Adipocyte (in vitro differentiated cells): ENCODE measurements around the gene TSPAN13.

Experiments
- DNase-seq: peaks from one replicate; pipeline ENCODE4 v3.0.0-alpha.2; 2015; ENCODE audit warnings: low read depth
- H3K27me3 ChIP-seq: replicated peaks from 2 replicates; pipeline ENCODE4 v1.7.0; 2013; ENCODE audit warnings: mild to moderate bottlenecking, low read length, moderate library complexity; ENCODE audit not compliant: control insufficient read depth, insufficient read depth
- H3K36me3 ChIP-seq: 2 replicates; pipeline ENCODE4 v1.7.0; 2013; ENCODE audit warnings: low read length, mild to moderate bottlenecking, moderate library complexity; ENCODE audit not compliant: control insufficient read depth, insufficient read depth, severe bottlenecking
- H3K4me1 ChIP-seq: 2 replicates; pipeline ENCODE4 v1.7.0; 2013; ENCODE audit warnings: mild to moderate bottlenecking, low read length, moderate library complexity; ENCODE audit not compliant: control insufficient read depth, insufficient read depth
- H3K4me3 ChIP-seq: 2 replicates; pipeline ENCODE4 v1.7.0; 2013; ENCODE audit warnings: mild to moderate bottlenecking, low read length, moderate library complexity
- H3K9ac ChIP-seq: 2 replicates; pipeline ENCODE4 v1.7.0; 2013; ENCODE audit warnings: mild to moderate bottlenecking, low read length, moderate library complexity
- H3K9me3 ChIP-seq: 2 replicates; pipeline ENCODE4 v1.7.0; 2013; ENCODE audit warnings: mild to moderate bottlenecking, low read length, moderate library complexity; ENCODE audit not compliant: control insufficient read depth

TSPAN13 gene

GRCh38 chr7:16815001-16815400 lies 61.4 kb downstream of the TSPAN13 start:
- H3K27me3 ChIP-seq: no peaks in the 10 kb centered on the region
- no peak overlapping the region for H3K9ac ChIP-seq
- no peak overlapping the region for H3K4me3 ChIP-seq
- no peaks in the 10 kb centered on the region for H3K9me3 ChIP-seq
- H3K36me3 ChIP-seq: no peaks in the 10 kb centered on the region
- DNase-seq: no peak
- no peaks in the 10 kb centered on the region for H3K4me1 ChIP-seq

GRCh38 chr7:16816824-16817223 lies 63.3 kb downstream of the TSPAN13 start:
- H3K9ac ChIP-seq: no peak overlapping the region
- H3K4me3 ChIP-seq: no peak overlapping the region
- no peaks in the 10 kb centered on the region for H3K36me3 ChIP-seq
- H3K4me1 ChIP-seq: no peaks in the 10 kb centered on the region
- H3K27me3 ChIP-seq: no peaks in the 10 kb centered on the region
- DNase-seq: no peak
- no peaks in the 10 kb centered on the region for H3K9me3 ChIP-seq

- no peak overlapping the region for H3K4me3 ChIP-seq
- no peak overlapping the region for H3K9ac ChIP-seq
- H3K27me3 ChIP-seq: no peaks in the 10 kb centered on the region
- no peaks in the 10 kb centered on the region for H3K36me3 ChIP-seq
- DNase-seq: peak; percentile 45
- H3K9me3 ChIP-seq: no peaks in the 10 kb centered on the region
- no peaks in the 10 kb centered on the region for H3K4me1 ChIP-seq
Observed at GRCh38 chr7:16817536-16817935, 64.0 kb downstream of the TSPAN13 start.

DNA sequence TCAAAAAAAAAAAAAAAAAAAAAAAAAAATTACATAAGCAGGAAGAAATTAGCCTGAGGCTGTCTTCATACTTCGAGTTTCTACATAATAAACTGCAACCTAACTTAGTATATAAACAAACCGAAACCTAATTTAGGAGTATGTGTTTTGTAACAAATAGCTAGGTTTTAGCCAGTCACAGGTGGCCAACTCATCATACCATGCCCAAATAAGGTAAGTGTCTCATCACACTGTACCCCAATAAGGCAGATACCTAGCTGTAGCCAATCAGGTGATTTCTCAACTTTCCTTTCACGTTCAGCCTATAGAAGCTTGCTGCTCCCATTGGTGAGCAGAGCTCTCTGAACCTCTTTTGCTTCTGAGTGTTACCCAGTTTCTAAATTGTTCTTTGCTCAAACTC lies 65.2 kb downstream of the TSPAN13 start:
- Histone ChIP-seq H3K9me3 (no peaks in the 10 kb centered on the region), H3K27me3 (no peaks in the 10 kb centered on the region), H3K4me1 (no peaks in the 10 kb centered on the region), H3K36me3 (no peaks in the 10 kb centered on the region), H3K9ac (no peak overlapping the region), H3K4me3 (no peak overlapping the region)
- no peak for DNase-seq

DNA sequence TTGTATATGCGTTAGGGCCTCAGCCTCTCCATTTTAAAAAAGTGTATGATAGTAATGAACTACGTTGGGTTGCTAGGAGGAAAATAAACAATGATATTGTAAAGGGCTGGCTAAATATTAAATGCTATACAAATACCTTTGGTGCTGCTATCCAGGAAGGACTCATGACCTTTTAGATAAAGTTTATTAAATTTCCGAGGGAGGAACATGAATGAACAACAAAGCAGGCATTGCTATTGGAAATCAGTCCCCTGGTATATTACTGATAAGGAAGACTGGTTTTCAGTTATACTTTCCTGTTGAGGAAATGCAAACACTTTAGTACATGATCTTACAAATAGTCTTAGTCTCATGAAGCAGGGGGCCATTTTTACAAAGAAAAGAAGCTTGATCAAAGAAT lies 68.5 kb downstream of the TSPAN13 start:
- no peaks in the 10 kb centered on the region for H3K27me3 ChIP-seq
- DNase-seq: no peak
- H3K4me1 ChIP-seq: no peaks in the 10 kb centered on the region
- H3K9ac ChIP-seq: no peak overlapping the region
- H3K36me3 ChIP-seq: no peaks in the 10 kb centered on the region
- no peak overlapping the region for H3K4me3 ChIP-seq
- H3K9me3 ChIP-seq: no peaks in the 10 kb centered on the region

GRCh38 chr7:16826060-16826459 lies 72.5 kb downstream of the TSPAN13 start:
- Histone ChIP-seq H3K4me1 (no peaks in the 10 kb centered on the region), H3K9ac (no peak overlapping the region), H3K9me3 (no peaks in the 10 kb centered on the region), H3K4me3 (no peak overlapping the region), H3K36me3 (no peaks in the 10 kb centered on the region), H3K27me3 (no peaks in the 10 kb centered on the region)
- no peak for DNase-seq

DNA sequence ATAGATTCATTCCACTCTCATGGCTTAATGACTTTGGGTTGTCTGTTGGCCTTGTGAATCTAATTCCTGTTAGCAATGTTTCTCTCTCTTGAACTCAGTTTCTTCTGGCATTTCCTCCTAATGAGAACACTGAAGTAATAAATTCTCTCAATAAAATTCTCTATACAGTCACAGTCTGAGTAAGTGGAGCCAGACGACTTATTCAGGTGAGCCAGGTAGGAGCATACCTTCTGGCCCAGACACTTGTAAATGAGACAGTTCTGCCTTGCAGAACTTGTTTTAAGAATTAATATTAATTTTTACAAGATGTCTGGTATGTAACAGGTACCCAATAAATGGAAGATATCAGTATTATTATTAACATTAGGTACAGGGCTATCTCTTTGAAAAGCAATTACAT lies 79.8 kb downstream of the TSPAN13 start:
- DNase-seq: no peak
- Histone ChIP-seq H3K9ac (no peak overlapping the region), H3K4me3 (no peak overlapping the region), H3K36me3 (no peaks in the 10 kb centered on the region), H3K4me1 (no peaks in the 10 kb centered on the region), H3K9me3 (no peaks in the 10 kb centered on the region), H3K27me3 (no peaks in the 10 kb centered on the region)
